Measurements from ENCODE around the gene PRR18. TPM values are rescaled to one million over a fixed set of nuclear protein-coding genes. Genes with fewer than 3 reads are reported as not detected.

The PRR18 gene
- total RNA-seq, 1 experiment from 2014 or later: not detected

DNA sequence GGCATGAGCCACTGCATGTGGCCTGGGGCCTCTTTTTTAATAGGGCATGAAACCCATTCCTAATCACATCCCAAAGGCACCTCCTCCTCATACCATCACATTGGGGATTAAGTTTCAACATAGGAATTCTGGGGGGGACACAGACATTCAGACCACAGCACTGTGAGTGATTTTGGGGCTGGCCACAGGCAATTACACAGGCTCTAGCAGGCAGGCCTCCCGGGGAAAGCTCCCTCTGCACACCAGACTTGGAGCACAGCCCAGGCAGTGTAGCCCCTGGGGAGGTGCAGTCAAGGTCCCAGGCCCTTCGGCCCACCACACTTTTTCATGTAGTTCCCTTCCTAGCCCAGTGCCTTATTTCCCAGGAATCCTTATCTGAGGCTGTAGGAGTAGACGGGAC, 28.7 kb upstream of the PRR18 start:
- POLR2A ChIA-PET: no interaction called here
- no peak for DNase-seq (ENCODE audit: low read depth, low spot score)
- H3K4me2 ChIP-seq (ENCODE audit: low read length): no peak overlapping the region
- RAD21 ChIA-PET (ENCODE audit: low non-redundant PET in 1 of 2, low total read pairs in 2 of 2, uncharacterized antibody in 2 of 2, unreplicated experiment in 2 of 2): no interaction called here
- no peak for ATAC-seq
- no peaks in the 10 kb centered on the region for H3K9me2 ChIP-seq (ENCODE audit: insufficient read depth)
- H2AFZ ChIP-seq (ENCODE audit: low read depth, low read length, poor library complexity, severe bottlenecking): no peak overlapping the region
- TF ChIP-seq POLR2AphosphoS5 (IDR thresholded peaks at IDR 0.05; ENCODE audit: low read depth, low read length) (no peak), SP1 (IDR thresholded peaks at IDR 0.05; ENCODE audit: low read depth) (no peak), YY1 (IDR thresholded peaks at IDR 0.05; ENCODE audit: extremely low read depth, insufficient replicate concordance, low read depth, low read length) (no peak), POLR2A (IDR thresholded peaks at IDR 0.05; ENCODE audit: borderline replicate concordance, extremely low read depth, insufficient read depth, insufficient read length) (no peak), TCF7L2 (IDR thresholded peaks at IDR 0.05; ENCODE audit: borderline replicate concordance, extremely low read depth, insufficient read depth, insufficient read length) (no peak), ATF3 (IDR thresholded peaks at IDR 0.05) (no peak)
- CTCF ChIA-PET: no interaction called here
- H3K27me3 ChIP-seq (ENCODE audit: insufficient read depth, low read length): no peaks in the 10 kb centered on the region
- BruUV-seq (replicated peaks): no TSS peak
- intact Hi-C loops (cut with micrococcal nuclease): no loop called here
- peaks cover 9 to 22% of the 10 kb centered on the region in 2 experiments for H3K36me3 ChIP-seq (ENCODE audit: control insufficient read depth in 1 of 2, insufficient read depth in 2 of 2, low read length in 2 of 2)
- no peak overlapping the region for H3K4me3 ChIP-seq (replicated peaks in 1 of 2; ENCODE audit: low read depth in 1 of 2, low read length in 2 of 2)
- H3K4me1 ChIP-seq (ENCODE audit: control insufficient read depth in 1 of 2, insufficient read depth in 2 of 2, low read length in 2 of 2): peaks cover 0 to 10% of the 10 kb centered on the region in 2 experiments; a peak in 3 of 4 replicates
- H4K20me1 ChIP-seq (ENCODE audit: insufficient read depth): peaks cover 7% of the 10 kb centered on the region; the same call in 1 of the 2 replicates
- H3K79me2 ChIP-seq (ENCODE audit: insufficient read depth, low read length): peaks cover 100% of the 10 kb centered on the region
- no peak overlapping the region for H3K9ac ChIP-seq (ENCODE audit: low read length)
- no peak overlapping the region for H3K27ac ChIP-seq (ENCODE audit: low read depth, low read length)
- no peaks in the 10 kb centered on the region for H3K9me3 ChIP-seq (ENCODE audit: control insufficient read depth in 1 of 2, insufficient read depth in 1 of 2, low read depth in 1 of 2, low read length in 2 of 2)

DNA sequence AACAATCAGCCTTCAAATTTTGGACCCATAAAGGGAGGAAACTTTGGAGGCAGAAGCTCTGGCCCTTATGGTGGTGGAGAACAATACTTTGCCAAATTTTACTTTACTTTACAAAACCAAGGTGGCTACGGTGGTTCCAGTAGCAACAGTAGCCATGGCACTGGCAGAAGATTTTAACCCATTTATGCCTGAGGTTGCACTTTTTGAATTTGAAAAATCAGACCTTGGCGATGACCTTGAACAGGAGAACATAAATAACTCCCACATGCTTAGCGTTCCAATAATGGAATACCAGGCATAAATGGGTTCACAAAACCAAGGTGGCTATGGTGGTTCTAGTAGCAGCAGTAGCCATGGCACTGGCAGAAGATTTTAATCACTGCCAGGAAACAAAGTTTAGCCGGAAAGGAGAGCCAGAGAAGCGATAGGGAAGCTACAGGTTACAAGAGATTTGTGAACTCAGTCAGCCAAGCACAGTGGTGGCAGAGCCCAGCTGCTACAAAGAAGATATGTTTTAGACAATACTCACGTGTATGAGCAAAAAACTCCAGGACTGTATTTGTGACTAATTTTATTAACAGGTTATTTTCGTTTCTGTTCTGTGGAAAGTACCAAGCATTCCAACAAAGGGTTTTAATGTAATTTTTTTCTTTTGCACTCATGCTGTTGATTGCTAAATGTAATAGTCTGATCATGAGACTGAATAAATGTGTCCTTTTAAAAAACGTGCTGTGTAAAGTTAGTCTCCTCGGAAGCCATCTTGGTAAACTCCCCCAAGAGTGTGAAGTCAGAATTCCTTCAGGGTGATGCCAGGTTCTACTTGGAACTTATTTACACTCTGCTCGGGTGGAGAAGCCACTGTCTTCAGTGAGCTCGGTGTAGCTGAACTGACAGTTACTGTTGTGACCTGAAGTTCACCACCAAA, 27.4 kb upstream of the PRR18 start:
- no peak overlapping the region for H3K9ac ChIP-seq (ENCODE audit: low read length)
- H4K20me1 ChIP-seq (ENCODE audit: insufficient read depth): peaks cover 11% of the 10 kb centered on the region; the same call in 1 of the 2 replicates
- intact Hi-C loops (cut with micrococcal nuclease): no loop called here
- TF ChIP-seq EZH2 (IDR thresholded peaks at IDR 0.05): no peak
- TF ChIP-seq FOSL1 (IDR thresholded peaks at IDR 0.05; ENCODE audit: low read depth): no peak
- no peak for TF ChIP-seq YY1 (IDR thresholded peaks at IDR 0.05; ENCODE audit: extremely low read depth, insufficient replicate concordance, low read depth, low read length)
- no peak for TF ChIP-seq POLR2A (IDR thresholded peaks at IDR 0.05; ENCODE audit: borderline replicate concordance, extremely low read depth, insufficient read depth, insufficient read length)
- TF ChIP-seq SRF (IDR thresholded peaks at IDR 0.05; ENCODE audit: low read depth): no peak
- TF ChIP-seq RAD21 (IDR thresholded peaks at IDR 0.05; ENCODE audit: low read depth): no peak
- TF ChIP-seq TCF7L2 (IDR thresholded peaks at IDR 0.05; ENCODE audit: borderline replicate concordance, extremely low read depth, insufficient read depth, insufficient read length): no peak
- no peak for TF ChIP-seq EZH2phosphoT487 (IDR thresholded peaks at IDR 0.05; ENCODE audit: borderline replicate concordance)
- TF ChIP-seq POLR2AphosphoS5 (IDR thresholded peaks at IDR 0.05; ENCODE audit: low read depth, low read length): no peak
- no peak for TF ChIP-seq JUND (IDR thresholded peaks at IDR 0.05)
- no peak for TF ChIP-seq CEBPB (IDR thresholded peaks at IDR 0.05; ENCODE audit: low read depth)
- TF ChIP-seq CBX3 (IDR thresholded peaks at IDR 0.05; ENCODE audit: low read depth): no peak
- no peak for TF ChIP-seq ZBTB33 (IDR thresholded peaks at IDR 0.05; ENCODE audit: extremely low read depth, insufficient replicate concordance, low read length)

More for the DNA sequence above, 27.4 kb upstream of the PRR18 start:
- ATAC-seq (no peak), DNase-seq (ENCODE audit: low read depth, low spot score) (no peak)
- ChIA-PET POLR2A (no interaction called here), RAD21 (ENCODE audit: low non-redundant PET in 1 of 2, low total read pairs in 2 of 2, uncharacterized antibody in 2 of 2, unreplicated experiment in 2 of 2) (no interaction called here), CTCF (no interaction called here)
- Histone ChIP-seq H3K79me2 (ENCODE audit: insufficient read depth, low read length) (peaks cover 100% of the 10 kb centered on the region), H3K9me2 (ENCODE audit: insufficient read depth) (no peaks in the 10 kb centered on the region), H2AFZ (ENCODE audit: low read depth, low read length, poor library complexity, severe bottlenecking) (no peak overlapping the region), H3K9me3 (ENCODE audit: control insufficient read depth in 1 of 2, insufficient read depth in 1 of 2, low read depth in 1 of 2, low read length in 2 of 2) (no peaks in the 10 kb centered on the region), H3K27me3 (ENCODE audit: insufficient read depth, low read length) (no peaks in the 10 kb centered on the region), H3K4me3 (replicated peaks in 1 of 2; ENCODE audit: low read depth in 1 of 2, low read length in 2 of 2) (no peak overlapping the region), H3K4me2 (ENCODE audit: low read length) (no peak overlapping the region), H3K27ac (ENCODE audit: low read depth, low read length) (no peak overlapping the region), H3K4me1 (ENCODE audit: control insufficient read depth in 1 of 2, insufficient read depth in 2 of 2, low read length in 2 of 2) (peaks cover 1 to 7% of the 10 kb centered on the region in 2 experiments; a peak in 1 of 4 replicates), H3K36me3 (ENCODE audit: control insufficient read depth in 1 of 2, insufficient read depth in 2 of 2, low read length in 2 of 2) (peaks cover 8 to 20% of the 10 kb centered on the region in 2 experiments)
- BruUV-seq (replicated peaks): no TSS peak
